ENCODE data around the gene SPACA4. TPM values are rescaled to one million over a fixed set of nuclear protein-coding genes. Genes with fewer than 3 reads are reported as not detected.

SPACA4 gene
- total and polyA plus RNA-seq, 9 of the 15 experiments (the other 6 are each of a cell fraction or from before 2014, with no cell fraction given) = not detected

GRCh38 chr19:48618916-48619691 lies 12.6 kb downstream of the SPACA4 start, which contains the start of the genes RPL18 and SPHK2 (continued):
- TF ChIP-seq REST (IDR thresholded peaks at IDR 0.05; ENCODE audit: borderline replicate concordance) (peak; percentile 54), REST (CRISPR knock-in tag; IDR thresholded peaks at IDR 0.05; ENCODE audit: low read depth) (no peak), ZNF217 (CRISPR knock-in tag; IDR thresholded peaks at IDR 0.05) (no peak), PML (IDR thresholded peaks at IDR 0.05; ENCODE audit: low read length) (peak; percentile 86), ZNF699 (CRISPR knock-in tag; IDR thresholded peaks at IDR 0.05; ENCODE audit: insufficient replicate concordance) (no peak), ZNF707 (CRISPR knock-in tag; conservative IDR thresholded peaks at IDR 0.05) (no peak), ZNF766 (CRISPR knock-in tag; conservative IDR thresholded peaks at IDR 0.05) (peak; percentile 77; the same call in 1 of the 2 replicates), SMARCB1 (IDR thresholded peaks at IDR 0.05; ENCODE audit: insufficient read length, low read depth) (no peak), HNRNPH1 (optimal IDR thresholded peaks at IDR 0.05; ENCODE audit: low read depth, low read length) (no peak), MECOM (CRISPR knock-in tag; IDR thresholded peaks at IDR 0.05) (no peak), ID3 (CRISPR knock-in tag; IDR thresholded peaks at IDR 0.05) (no peak), ID3 (tag; IDR thresholded peaks at IDR 0.05) (peak; percentile 48; the same call in 1 of the 2 replicates), MAFF (IDR thresholded peaks at IDR 0.05; ENCODE audit: low read length) (no peak), SMARCA5 (IDR thresholded peaks at IDR 0.05) (no peak), MCM7 (IDR thresholded peaks at IDR 0.05) (no peak), AFF1 (IDR thresholded peaks at IDR 0.05; ENCODE audit: low read depth in 1 of 2, partially characterized antibody in 2 of 2) (no peak)
